H7 (cell line): Measurements from ENCODE around the gene EYS. TPM values are rescaled to one million over a fixed set of nuclear protein-coding genes. Genes with fewer than 3 reads are reported as not detected.
A peak's percentile ranks its signal among the peaks of the same experiment; 100 is the strongest.
"Not testable (repeated sequence)": the region's sequence is repeated elsewhere in the genome, so short reads cannot be mapped to it uniquely, and the experiment has no call there.

Experiments used
- DNase-seq: peaks from one replicate; pipeline ENCODE4 v3.0.0; 2012
- H3K27me3 ChIP-seq: 2 replicates; pipeline ENCODE4 v1.6.0; 2011; ENCODE audit warnings: mild to moderate bottlenecking, low read length; ENCODE audit not compliant: control insufficient read depth, insufficient read depth
- H3K36me3 ChIP-seq: replicated peaks from 2 replicates; pipeline ENCODE4 v1.5.1; 2011; ENCODE audit warnings: low read length; ENCODE audit not compliant: control insufficient read depth, insufficient read depth
- H3K4me3 ChIP-seq: 2 replicates; pipeline ENCODE4 v1.5.1; 2011; ENCODE audit warnings: low read depth, mild to moderate bottlenecking, control low read depth, low read length, moderate library complexity; ENCODE audit not compliant: insufficient read depth
- total RNA-seq: library from RNA; depleted of rRNA; stranded (reverse); fragments of >200 nt; shearing (Covaris generic); gene quantifications from 2 replicates; pipeline ENCODE4 v1.2.3, GENCODE V29; 2014

EYS gene
- total RNA-seq, 1 experiment from 2014 or later, result 0.10 TPM

DNA sequence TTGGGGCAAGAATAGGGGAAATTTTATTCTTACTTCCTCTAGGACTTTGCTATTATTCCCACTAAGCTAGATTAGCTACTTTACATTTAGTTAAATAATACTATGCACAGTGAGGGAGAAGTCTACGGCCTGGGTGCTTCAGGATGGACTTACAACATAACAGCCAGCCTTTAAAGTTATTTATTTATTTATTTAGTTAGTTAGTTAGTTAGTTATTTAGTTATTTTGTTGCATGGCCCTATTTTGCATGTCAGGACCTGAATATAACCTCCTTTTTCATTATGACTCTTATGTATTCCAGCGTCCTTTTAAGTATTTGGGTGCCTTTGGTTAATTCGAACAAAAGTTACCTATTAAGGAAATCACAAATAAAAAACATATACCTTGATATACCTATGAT lies 238.7 kb downstream of the EYS start:
- H3K27me3 ChIP-seq, result no peaks in the 10 kb centered on the region
- no peak overlapping the region for H3K4me3 ChIP-seq
- no peaks in the 10 kb centered on the region for H3K36me3 ChIP-seq
- DNase-seq, result no peak

DNA sequence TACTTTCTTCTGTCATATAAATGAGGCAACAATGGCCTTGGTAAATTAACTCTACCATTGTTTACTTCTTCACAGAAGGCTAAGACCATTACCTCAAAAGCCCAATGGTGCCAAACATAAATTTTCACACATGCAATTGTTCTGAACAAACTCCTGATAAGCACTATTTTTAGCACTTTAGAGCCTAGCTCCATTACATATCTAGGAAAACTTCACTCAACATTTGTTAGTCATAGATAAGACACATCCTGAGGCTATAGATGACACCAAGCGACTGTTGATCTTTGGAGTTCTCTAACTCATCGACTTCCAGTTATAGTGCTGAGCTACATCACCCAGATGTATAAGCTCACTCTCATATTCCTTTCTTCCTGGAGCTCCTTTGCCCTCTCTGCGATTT lies 245.9 kb downstream of the EYS start:
- no peaks in the 10 kb centered on the region for H3K36me3 ChIP-seq

DNA sequence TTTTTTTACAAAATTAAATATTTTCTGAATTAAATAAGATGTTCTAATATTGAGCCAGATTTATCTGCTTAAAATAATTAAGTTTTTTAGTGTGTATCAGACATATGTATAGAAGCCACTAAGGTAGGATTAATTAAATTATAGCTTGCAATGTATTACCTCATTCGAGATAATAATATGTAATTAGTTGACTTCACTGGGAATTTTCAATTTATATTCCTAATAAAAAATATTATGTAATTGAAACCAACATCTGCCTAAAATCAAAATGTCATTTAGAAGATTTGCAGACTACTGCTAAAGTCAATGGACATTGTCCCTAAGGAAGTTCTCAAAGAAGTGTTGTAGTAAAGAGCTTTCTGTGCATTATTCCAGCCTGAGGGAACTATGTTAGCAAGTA lies 254.7 kb downstream of the EYS start:
- Histone ChIP-seq H3K27me3 (no peaks in the 10 kb centered on the region), H3K4me3 (no peak overlapping the region)
- no peak for DNase-seq

More for the DNA sequence above, 245.9 kb downstream of the EYS start:
- Histone ChIP-seq H3K4me3 (no peak overlapping the region), H3K27me3 (no peaks in the 10 kb centered on the region)
- DNase-seq, result no peak

DNA sequence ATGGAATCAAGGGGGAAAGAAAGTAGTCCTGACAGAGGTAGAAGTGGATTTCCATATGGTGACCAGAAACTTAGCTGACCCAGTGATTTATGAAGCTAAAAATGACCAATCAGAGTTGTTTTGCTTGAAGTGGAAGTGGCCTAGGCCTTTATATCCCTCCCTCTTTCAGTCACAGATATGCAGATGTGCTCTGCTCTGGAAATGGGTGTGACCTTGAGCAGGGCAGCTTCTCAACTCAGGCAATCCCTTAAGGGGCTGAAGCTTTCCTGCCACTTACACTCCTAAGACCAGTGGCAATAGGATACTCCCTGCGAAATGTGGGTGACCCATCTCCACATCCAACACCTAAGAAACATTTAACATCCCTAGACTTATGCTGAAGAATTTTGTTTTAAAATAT lies 256.6 kb downstream of the EYS start:
- Histone ChIP-seq H3K36me3 (no peaks in the 10 kb centered on the region), H3K4me3 (no peak overlapping the region), H3K27me3 (no peaks in the 10 kb centered on the region)
- DNase-seq, result peak; percentile 13

More for the DNA sequence above, 254.7 kb downstream of the EYS start:
- no peaks in the 10 kb centered on the region for H3K36me3 ChIP-seq

DNA sequence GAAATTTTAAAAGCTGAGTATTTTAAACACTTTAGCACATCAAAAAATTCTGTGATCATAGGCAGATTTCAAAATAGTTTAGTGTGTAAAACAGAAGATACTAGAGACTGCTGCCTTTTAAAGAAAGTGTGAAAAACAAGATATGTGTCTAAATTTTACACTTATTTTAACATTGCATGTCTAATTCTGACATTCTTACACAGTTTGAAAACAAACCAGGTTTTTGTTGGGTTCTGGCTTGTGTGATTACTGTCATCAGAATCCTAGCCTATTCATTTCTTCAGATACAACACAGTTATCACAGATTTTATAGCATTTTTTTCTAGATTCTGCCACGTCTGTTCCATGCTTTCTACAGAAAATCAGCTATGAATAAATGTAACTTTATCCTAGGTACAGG lies 257.1 kb downstream of the EYS start:
- Histone ChIP-seq H3K36me3 (no peaks in the 10 kb centered on the region), H3K4me3 (no peak overlapping the region), H3K27me3 (no peaks in the 10 kb centered on the region)
- DNase-seq, result no peak

DNA sequence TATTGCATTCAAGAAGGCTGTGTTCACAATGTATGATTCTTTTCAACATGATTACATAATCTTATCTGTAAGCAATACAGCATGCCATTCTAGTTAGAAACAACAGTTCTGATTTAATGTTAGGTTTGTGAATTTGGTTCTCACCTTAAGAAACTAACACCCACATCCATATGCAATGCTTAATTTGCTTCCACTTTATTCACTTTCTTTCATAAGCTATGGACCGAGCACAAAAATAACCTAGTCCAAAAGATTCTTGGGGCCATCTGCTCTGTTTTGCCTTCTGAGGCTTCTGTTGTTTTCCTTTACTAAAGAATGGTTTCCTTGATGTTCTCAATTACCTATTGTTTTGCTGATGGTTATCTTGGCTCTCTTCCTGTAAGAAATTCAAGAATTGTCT lies 258.2 kb downstream of the EYS start:
- Histone ChIP-seq H3K4me3 (no peak overlapping the region), H3K27me3 (no peaks in the 10 kb centered on the region)
- DNase-seq, result peak; percentile 1

DNA sequence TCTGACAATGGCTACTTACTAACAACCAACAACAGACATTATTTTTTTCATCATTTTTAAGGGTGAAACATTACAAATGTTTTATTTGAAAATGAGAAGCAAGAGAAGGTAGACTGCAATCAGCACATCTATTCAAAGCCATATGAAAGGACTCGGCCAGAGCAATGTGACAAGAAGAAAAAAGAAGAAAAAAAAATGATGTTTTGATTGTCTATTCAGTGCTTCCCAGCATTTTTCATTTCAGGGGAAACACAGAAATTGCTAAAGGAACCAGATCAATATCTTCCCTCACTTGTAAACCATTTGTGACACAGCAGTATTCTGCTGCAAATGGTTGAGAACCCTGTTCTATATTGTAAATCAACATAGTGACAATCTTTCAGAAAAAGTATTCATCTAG lies 270.7 kb downstream of the EYS start:
- no peak overlapping the region for H3K4me3 ChIP-seq
- H3K36me3 ChIP-seq, result no peaks in the 10 kb centered on the region
- no peaks in the 10 kb centered on the region for H3K27me3 ChIP-seq
- no peak for DNase-seq

More for the DNA sequence above, 258.2 kb downstream of the EYS start:
- no peaks in the 10 kb centered on the region for H3K36me3 ChIP-seq

DNA sequence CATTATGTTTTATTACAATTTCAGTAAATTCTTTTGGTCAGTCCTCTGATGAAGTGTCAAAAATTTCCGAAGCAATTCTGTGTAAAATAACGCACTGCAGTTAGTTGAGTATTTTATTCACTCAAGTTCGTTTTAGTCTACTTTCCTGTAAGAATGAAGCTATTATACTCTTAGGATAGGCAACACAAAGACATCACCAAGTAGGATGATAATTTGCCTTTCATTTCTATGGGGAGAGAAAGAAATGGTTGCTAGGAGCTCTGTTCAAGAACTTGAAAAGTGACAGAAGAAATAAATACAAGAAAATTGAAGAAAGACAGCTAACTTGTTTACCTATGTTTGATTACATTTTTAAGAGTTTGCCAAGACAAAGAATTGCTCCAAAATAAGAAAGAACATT lies 290.4 kb downstream of the EYS start:
- H3K27me3 ChIP-seq, result no peaks in the 10 kb centered on the region
- no peak overlapping the region for H3K4me3 ChIP-seq
- DNase-seq, result no peak
- no peaks in the 10 kb centered on the region for H3K36me3 ChIP-seq

DNA sequence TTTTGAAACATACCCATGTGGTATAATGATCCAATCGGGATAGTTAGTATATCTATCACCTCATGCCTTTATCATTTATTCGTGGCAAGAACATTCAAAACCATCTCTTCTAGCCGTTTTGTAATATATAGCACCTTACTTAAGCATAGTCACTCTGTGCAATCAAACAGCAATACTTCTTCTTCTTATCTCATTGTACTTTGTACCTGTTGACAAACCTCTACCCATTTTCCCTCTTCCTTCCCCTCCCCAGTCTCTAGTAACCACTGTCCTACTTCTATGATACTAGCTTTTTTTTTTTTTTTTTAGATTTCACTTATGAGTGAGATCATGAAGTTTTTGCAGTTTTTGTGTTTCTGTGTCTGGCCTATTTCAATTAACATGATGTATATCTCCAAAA lies 296.7 kb downstream of the EYS start:
- DNase-seq, result no peak
- H3K36me3 ChIP-seq, result no peaks in the 10 kb centered on the region
- H3K4me3 ChIP-seq, result no peak overlapping the region
- H3K27me3 ChIP-seq, result no peaks in the 10 kb centered on the region

DNA sequence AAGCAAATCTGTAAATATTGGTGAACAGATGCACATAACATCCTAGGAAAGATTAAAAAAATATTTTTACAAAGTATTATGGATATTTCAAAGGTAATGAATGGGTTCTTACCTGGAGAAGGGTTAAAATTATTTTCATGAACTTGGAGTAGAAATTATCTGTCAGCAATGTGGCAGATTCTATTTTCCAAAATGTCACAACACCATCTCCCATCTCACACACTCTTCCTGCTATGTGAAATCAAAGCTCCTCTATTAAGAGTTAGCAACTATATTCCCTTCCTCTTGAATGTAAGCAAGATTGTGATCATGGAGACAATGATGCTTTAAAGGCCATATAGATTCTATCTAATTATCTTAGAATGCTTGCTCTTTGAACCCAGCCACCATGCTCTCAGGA lies 304.5 kb downstream of the EYS start:
- no peaks in the 10 kb centered on the region for H3K27me3 ChIP-seq
- H3K36me3 ChIP-seq, result no peaks in the 10 kb centered on the region
- H3K4me3 ChIP-seq, result no peak overlapping the region
- DNase-seq, result no peak

DNA sequence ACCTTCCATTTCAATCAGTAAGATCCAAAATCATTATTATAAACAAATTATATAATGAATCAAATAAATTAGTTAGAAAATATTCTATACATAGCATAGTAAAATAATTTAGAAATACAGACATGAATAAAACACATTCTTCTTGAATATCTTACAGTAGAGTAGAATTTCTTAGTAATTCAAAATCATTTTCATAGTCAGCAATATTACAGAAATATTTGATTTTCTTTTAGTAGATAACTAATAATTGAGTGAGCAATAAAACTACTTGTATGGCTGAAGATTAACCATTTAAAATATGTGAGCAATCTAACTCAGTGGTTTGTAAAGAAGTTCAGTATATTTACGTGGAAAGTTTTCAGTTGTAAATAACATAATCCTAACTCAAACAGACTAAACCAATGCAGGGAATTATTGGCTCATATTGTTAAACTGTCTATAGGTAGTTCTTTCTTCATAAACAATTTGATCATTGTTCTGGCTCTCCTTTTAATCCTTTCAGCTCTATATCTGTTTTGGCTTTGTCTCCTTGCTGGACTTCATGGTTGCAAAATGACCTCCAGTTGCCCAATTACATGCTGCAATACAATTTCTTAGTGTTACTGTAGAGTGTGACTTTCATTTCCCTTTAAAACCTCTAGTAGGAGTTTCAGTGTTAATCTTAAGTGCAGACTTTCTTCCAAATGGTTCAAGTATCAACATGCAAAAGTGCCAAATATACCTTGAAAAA lies 307.5 kb downstream of the EYS start:
- no peaks in the 10 kb centered on the region for H3K36me3 ChIP-seq
- DNase-seq, result no peak
- H3K27me3 ChIP-seq, result no peaks in the 10 kb centered on the region
- H3K4me3 ChIP-seq, result no peak overlapping the region

DNA sequence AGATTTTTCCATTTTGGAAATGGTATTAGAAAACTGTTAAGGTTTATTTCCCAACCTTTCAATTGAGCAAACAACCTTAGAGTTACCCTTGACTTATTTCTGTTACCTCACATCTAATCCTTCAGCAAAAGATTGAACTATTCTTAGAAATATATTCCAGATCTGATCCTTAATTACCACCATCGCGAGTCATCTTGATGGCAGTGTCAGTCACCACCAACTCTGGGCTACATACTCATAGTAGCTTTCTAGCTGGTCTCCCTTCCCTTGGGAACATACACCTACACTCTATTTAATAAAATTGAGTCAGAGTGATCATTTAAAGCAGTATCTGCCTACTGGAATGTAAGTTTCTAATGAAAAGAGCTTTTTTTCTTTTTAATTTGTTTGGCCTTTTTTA lies 308.2 kb downstream of the EYS start:
- Histone ChIP-seq H3K27me3 (no peaks in the 10 kb centered on the region), H3K36me3 (no peaks in the 10 kb centered on the region), H3K4me3 (no peak overlapping the region)
- no peak for DNase-seq

DNA sequence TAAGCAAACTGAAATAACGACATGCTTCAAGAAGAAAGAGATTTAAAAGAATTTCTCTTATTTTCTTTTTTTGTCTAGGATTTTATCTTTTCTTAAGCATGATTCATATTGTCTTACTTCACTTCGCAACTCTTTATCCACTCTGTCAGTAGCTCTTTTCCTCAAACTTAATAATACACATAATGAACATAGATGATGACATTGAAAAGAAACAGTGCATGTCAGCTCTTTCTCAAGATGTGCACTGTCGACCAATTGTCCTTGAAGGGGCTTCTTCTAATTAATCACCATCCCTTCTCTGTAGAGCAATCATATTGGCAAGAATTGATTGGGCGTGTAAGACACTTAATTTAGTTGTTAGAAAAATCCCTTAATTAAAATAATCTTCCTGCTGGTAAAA lies 356.5 kb downstream of the EYS start:
- Histone ChIP-seq H3K27me3 (no peaks in the 10 kb centered on the region), H3K36me3 (no peaks in the 10 kb centered on the region), H3K4me3 (no peak overlapping the region)
- no peak for DNase-seq

DNA sequence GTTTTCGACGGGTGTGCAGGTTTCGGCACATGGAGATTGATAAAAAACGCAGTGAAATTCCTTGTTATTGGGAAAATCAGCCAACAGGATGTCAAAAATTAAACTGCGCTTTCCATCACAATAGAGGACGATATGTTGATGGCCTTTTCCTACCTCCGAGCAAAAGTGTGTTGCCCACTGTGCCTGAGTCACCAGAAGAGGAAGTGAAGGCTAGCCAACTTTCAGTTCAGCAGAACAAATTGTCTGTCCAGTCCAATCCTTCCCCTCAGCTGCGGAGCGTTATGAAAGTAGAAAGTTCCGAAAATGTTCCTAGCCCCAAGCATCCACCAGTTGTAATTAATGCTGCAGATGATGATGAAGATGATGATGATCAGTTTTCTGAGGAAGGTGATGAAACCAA lies 404.4 kb downstream of the EYS start:
- not testable (repeated sequence) for H3K36me3 ChIP-seq, DNase-seq, H3K4me3 ChIP-seq, H3K27me3 ChIP-seq

DNA sequence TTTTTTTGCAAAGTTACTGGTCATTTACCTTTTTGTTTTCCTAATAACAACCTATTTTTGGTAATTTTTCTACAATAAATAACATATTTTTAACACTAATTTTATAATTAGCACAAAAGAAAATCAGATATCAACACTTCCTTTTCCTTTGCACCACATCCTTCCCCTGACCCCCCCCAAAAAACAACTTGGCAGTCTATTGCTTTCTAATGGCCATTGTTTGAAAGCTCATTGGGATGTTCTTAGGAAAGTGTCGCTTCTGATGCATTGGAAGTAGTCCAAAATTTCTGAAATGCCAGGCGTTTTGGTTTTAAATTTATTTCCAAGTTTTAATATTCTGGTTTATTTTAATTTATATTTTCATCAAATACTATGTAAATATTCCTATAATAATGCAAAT lies 407.8 kb downstream of the EYS start:
- no peak for DNase-seq
- Histone ChIP-seq H3K4me3 (no peak overlapping the region), H3K36me3 (no peaks in the 10 kb centered on the region), H3K27me3 (no peaks in the 10 kb centered on the region)

DNA sequence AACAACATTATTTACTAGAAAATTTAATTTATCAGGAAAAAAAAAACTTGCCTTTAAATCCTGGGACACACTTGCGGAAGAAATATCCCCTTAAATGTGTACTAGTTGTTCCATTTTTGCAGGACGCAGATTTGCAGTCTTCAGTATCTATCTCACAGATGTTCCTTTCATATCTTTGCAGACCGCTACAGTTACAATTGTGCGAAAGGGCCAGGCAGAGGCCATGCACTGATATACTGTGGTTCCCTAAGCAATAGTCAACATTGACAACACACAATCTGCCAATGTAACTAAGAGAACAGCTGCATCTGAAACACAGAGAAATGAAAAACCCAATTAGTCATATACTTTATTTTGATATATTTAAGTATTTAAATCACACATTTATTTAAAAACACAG lies 411.2 kb downstream of the EYS start:
- Histone ChIP-seq H3K4me3 (no peak overlapping the region), H3K36me3 (no peaks in the 10 kb centered on the region), H3K27me3 (no peaks in the 10 kb centered on the region)
- no peak for DNase-seq
